ENCODE measurements around the gene MYADM.
"Not testable (repeated sequence)": the region's sequence is repeated elsewhere in the genome, so short reads cannot be mapped to it uniquely, and the experiment has no call there.

Gene MYADM

GRCh38 chr19:53868091-53868891 is 608 bp downstream of the MYADM start:
- H3K4me3 ChIP-seq (ENCODE audit: low read depth in 1 of 5, low read length in 5 of 5) = peak overlapping the region; percentile 98 to 100 (median 99)
- no peaks in the 10 kb centered on the region for H3K27me3 ChIP-seq (ENCODE audit: control insufficient read depth in 5 of 5, insufficient read depth in 4 of 5, low read length in 5 of 5)
- H3K9me3 ChIP-seq (ENCODE audit: control insufficient read depth in 5 of 5, low read length in 5 of 5) = no peaks in the 10 kb centered on the region
- peak overlapping the region; percentile 89 for H3K27ac ChIP-seq (ENCODE audit: low read depth, low read length)
- peaks cover 0 to 28% (median 7%) of the 10 kb centered on the region in 5 donors for H3K36me3 ChIP-seq (ENCODE audit: control insufficient read depth in 5 of 5, insufficient read depth in 5 of 5, low read length in 5 of 5)
- H3K4me1 ChIP-seq (ENCODE audit: control insufficient read depth in 5 of 5, insufficient read depth in 5 of 5, low read length in 5 of 5) = peaks cover 2 to 45% (median 39%) of the 10 kb centered on the region in 5 donors
- peak overlapping the region; percentile 77 to 99 (median 95) for H3K9ac ChIP-seq (ENCODE audit: low read length in 5 of 5)

GRCh38 chr19:53868892-53869804 is 1.5 kb downstream of the MYADM start:
- no peaks in the 10 kb centered on the region for H3K27me3 ChIP-seq (ENCODE audit: control insufficient read depth in 5 of 5, insufficient read depth in 4 of 5, low read length in 5 of 5)
- peak overlapping the region; percentile 98 to 100 (median 99) for H3K4me3 ChIP-seq (ENCODE audit: low read depth in 1 of 5, low read length in 5 of 5)
- peaks cover 0 to 36% (median 15%) of the 10 kb centered on the region in 5 donors for H3K36me3 ChIP-seq (ENCODE audit: control insufficient read depth in 5 of 5, insufficient read depth in 5 of 5, low read length in 5 of 5)
- H3K27ac ChIP-seq (ENCODE audit: low read depth, low read length) = peak overlapping the region; percentile 89
- H3K9me3 ChIP-seq (ENCODE audit: control insufficient read depth in 5 of 5, low read length in 5 of 5) = no peaks in the 10 kb centered on the region
- peaks cover 2 to 53% (median 47%) of the 10 kb centered on the region in 5 donors for H3K4me1 ChIP-seq (ENCODE audit: control insufficient read depth in 5 of 5, insufficient read depth in 5 of 5, low read length in 5 of 5)
- peak overlapping the region in 4 of 5 donors; percentile 80 to 99 (median 93) for H3K9ac ChIP-seq (ENCODE audit: low read length in 5 of 5)

GRCh38 chr19:53869805-53870484 is 2.3 kb downstream of the MYADM start:
- Histone ChIP-seq H3K27ac (ENCODE audit: low read depth, low read length) (peak overlapping the region; percentile 89), H3K4me3 (ENCODE audit: low read depth in 1 of 5, low read length in 5 of 5) (peak overlapping the region; percentile 85 to 100 (median 99)), H3K4me1 (ENCODE audit: control insufficient read depth in 5 of 5, insufficient read depth in 5 of 5, low read length in 5 of 5) (peaks cover 2 to 61% (median 53%) of the 10 kb centered on the region in 5 donors), H3K36me3 (ENCODE audit: control insufficient read depth in 5 of 5, insufficient read depth in 5 of 5, low read length in 5 of 5) (peaks cover 3 to 44% (median 22%) of the 10 kb centered on the region in 5 donors), H3K9ac (ENCODE audit: low read length in 5 of 5) (peak overlapping the region in 4 of 5 donors; percentile 20 to 99 (median 76))
- H3K9me3 ChIP-seq (ENCODE audit: control insufficient read depth in 5 of 5, low read length in 5 of 5); H3K27me3 ChIP-seq (ENCODE audit: control insufficient read depth in 5 of 5, insufficient read depth in 4 of 5, low read length in 5 of 5): not testable (repeated sequence)

- H3K9ac ChIP-seq (ENCODE audit: low read length in 5 of 5) = peak overlapping the region in 1 of 5 donors; percentile 62
Observed at GRCh38 chr19:53870485-53870844, 2.8 kb downstream of the MYADM start.

GRCh38 chr19:53871454-53871853 is 3.8 kb downstream of the MYADM start:
- Histone ChIP-seq H3K4me1 (ENCODE audit: control insufficient read depth in 5 of 5, insufficient read depth in 5 of 5, low read length in 5 of 5) (peaks cover 2 to 55% (median 44%) of the 10 kb centered on the region in 5 donors), H3K4me3 (ENCODE audit: low read depth in 1 of 5, low read length in 5 of 5) (peak overlapping the region in 4 of 5 donors; percentile 27 to 71 (median 44)), H3K9me3 (ENCODE audit: control insufficient read depth in 5 of 5, low read length in 5 of 5) (no peaks in the 10 kb centered on the region), H3K9ac (ENCODE audit: low read length in 5 of 5) (no peak overlapping the region), H3K27ac (ENCODE audit: low read depth, low read length) (no peak overlapping the region), H3K36me3 (ENCODE audit: control insufficient read depth in 5 of 5, insufficient read depth in 5 of 5, low read length in 5 of 5) (peaks cover 3 to 51% (median 27%) of the 10 kb centered on the region in 5 donors), H3K27me3 (ENCODE audit: control insufficient read depth in 5 of 5, insufficient read depth in 4 of 5, low read length in 5 of 5) (no peaks in the 10 kb centered on the region)

More at GRCh38 chr19:53870485-53870844, 2.8 kb downstream of the MYADM start:
- H3K27me3 ChIP-seq (ENCODE audit: control insufficient read depth in 5 of 5, insufficient read depth in 4 of 5, low read length in 5 of 5) = no peaks in the 10 kb centered on the region
- H3K36me3 ChIP-seq (ENCODE audit: control insufficient read depth in 5 of 5, insufficient read depth in 5 of 5, low read length in 5 of 5) = peaks cover 3 to 45% (median 23%) of the 10 kb centered on the region in 5 donors
- peak overlapping the region; percentile 11 to 71 (median 54) for H3K4me3 ChIP-seq (ENCODE audit: low read depth in 1 of 5, low read length in 5 of 5)
- H3K4me1 ChIP-seq (ENCODE audit: control insufficient read depth in 5 of 5, insufficient read depth in 5 of 5, low read length in 5 of 5) = peaks cover 2 to 62% (median 54%) of the 10 kb centered on the region in 5 donors
- no peaks in the 10 kb centered on the region for H3K9me3 ChIP-seq (ENCODE audit: control insufficient read depth in 5 of 5, low read length in 5 of 5)
- H3K27ac ChIP-seq (ENCODE audit: low read depth, low read length) = no peak overlapping the region

GRCh38 chr19:53872762-53873161 is 5.1 kb downstream of the MYADM start:
- H3K9me3 ChIP-seq (ENCODE audit: control insufficient read depth in 5 of 5, low read length in 5 of 5) = no peaks in the 10 kb centered on the region
- no peak overlapping the region for H3K27ac ChIP-seq (ENCODE audit: low read depth, low read length)
- H3K4me1 ChIP-seq (ENCODE audit: control insufficient read depth in 5 of 5, insufficient read depth in 5 of 5, low read length in 5 of 5) = peaks cover 2 to 45% (median 37%) of the 10 kb centered on the region in 5 donors
- peaks cover 3 to 51% (median 30%) of the 10 kb centered on the region in 5 donors for H3K36me3 ChIP-seq (ENCODE audit: control insufficient read depth in 5 of 5, insufficient read depth in 5 of 5, low read length in 5 of 5)
- H3K27me3 ChIP-seq (ENCODE audit: control insufficient read depth in 5 of 5, insufficient read depth in 4 of 5, low read length in 5 of 5) = no peaks in the 10 kb centered on the region
- no peak overlapping the region for H3K4me3 ChIP-seq (ENCODE audit: low read depth in 1 of 5, low read length in 5 of 5)
- no peak overlapping the region for H3K9ac ChIP-seq (ENCODE audit: low read length in 5 of 5)

- no peaks in the 10 kb centered on the region for H3K27me3 ChIP-seq (ENCODE audit: control insufficient read depth in 5 of 5, insufficient read depth in 4 of 5, low read length in 5 of 5)
- H3K9me3 ChIP-seq (ENCODE audit: control insufficient read depth in 5 of 5, low read length in 5 of 5) = no peaks in the 10 kb centered on the region
- no peak overlapping the region for H3K9ac ChIP-seq (ENCODE audit: low read length in 5 of 5)
- peaks cover 3 to 51% (median 30%) of the 10 kb centered on the region in 5 donors for H3K36me3 ChIP-seq (ENCODE audit: control insufficient read depth in 5 of 5, insufficient read depth in 5 of 5, low read length in 5 of 5)
- no peak overlapping the region for H3K27ac ChIP-seq (ENCODE audit: low read depth, low read length)
- H3K4me1 ChIP-seq (ENCODE audit: control insufficient read depth in 5 of 5, insufficient read depth in 5 of 5, low read length in 5 of 5) = peaks cover 2 to 42% (median 39%) of the 10 kb centered on the region in 5 donors
- H3K4me3 ChIP-seq (ENCODE audit: low read depth in 1 of 5, low read length in 5 of 5) = peak overlapping the region in 1 of 5 donors; percentile 33
Observed at GRCh38 chr19:53873773-53874605, 6.3 kb downstream of the MYADM start.

GRCh38 chr19:53874606-53874990 is 6.9 kb downstream of the MYADM start:
- peaks cover 2 to 47% (median 42%) of the 10 kb centered on the region in 5 donors for H3K4me1 ChIP-seq (ENCODE audit: control insufficient read depth in 5 of 5, insufficient read depth in 5 of 5, low read length in 5 of 5)
- no peaks in the 10 kb centered on the region for H3K27me3 ChIP-seq (ENCODE audit: control insufficient read depth in 5 of 5, insufficient read depth in 4 of 5, low read length in 5 of 5)
- H3K4me3 ChIP-seq (ENCODE audit: low read depth in 1 of 5, low read length in 5 of 5) = no peak overlapping the region
- peaks cover 3 to 51% (median 30%) of the 10 kb centered on the region in 5 donors for H3K36me3 ChIP-seq (ENCODE audit: control insufficient read depth in 5 of 5, insufficient read depth in 5 of 5, low read length in 5 of 5)
- no peak overlapping the region for H3K9ac ChIP-seq (ENCODE audit: low read length in 5 of 5)
- H3K27ac ChIP-seq (ENCODE audit: low read depth, low read length) = no peak overlapping the region
- H3K9me3 ChIP-seq (ENCODE audit: control insufficient read depth in 5 of 5, low read length in 5 of 5) = no peaks in the 10 kb centered on the region

All from subcutaneous abdominal adipose tissue (tissue), 5 donors.